Psoas muscle (tissue), 8 donors: ENCODE measurements around the gene TXNDC15. TPM values are rescaled to one million over a fixed set of nuclear protein-coding genes. Genes with fewer than 3 reads are reported as not detected.
A peak's percentile ranks its signal among the peaks of the same experiment; 100 is the strongest.

ENCODE experiments used
- ATAC-seq, 4 donors: fragments of 200-7000 bp; cut with Tn5 transposase; one replicate each; pipeline ENCODE4 v1.9.1; 2020; ENCODE audit warnings: moderate library complexity in 3 of 4, mild to moderate bottlenecking in 2 of 4
- DNase-seq, 2 donors: peaks; one replicate each; pipeline ENCODE4 v3.0.0-alpha.2; 2020
- H3K27ac ChIP-seq: fragments of 200-600 bp; one replicate; pipeline ENCODE4 v1.8.0; 2022
- H3K27me3 ChIP-seq, 3 donors: fragments of 200-600 bp in 1 of 3; one replicate each; pipeline versions ENCODE4 v1.6.1 to v1.8.0; 2013 to 2022; ENCODE audit warnings: low read length in 2 of 3, mild to moderate bottlenecking in 2 of 3, moderate library complexity in 1 of 3; ENCODE audit not compliant: insufficient read depth in 3 of 3
- H3K36me3 ChIP-seq, 2 donors: fragments of 200-600 bp in 1 of 2; one replicate each; pipeline versions ENCODE4 v1.6.1 to v1.8.0; 2013 to 2022; ENCODE audit warnings: low read depth in 1 of 2, mild to moderate bottlenecking in 1 of 2, moderate library complexity in 1 of 2; ENCODE audit not compliant: insufficient read depth in 1 of 2
- H3K4me1 ChIP-seq: fragments of 200-600 bp; one replicate; pipeline ENCODE4 v1.8.0; 2022
- H3K4me3 ChIP-seq: fragments of 200-600 bp; one replicate; pipeline ENCODE4 v1.8.0; 2022; ENCODE audit warnings: mild to moderate bottlenecking
- H3K9me3 ChIP-seq: fragments of 200-600 bp; one replicate; pipeline ENCODE4 v1.8.0; 2022
- CTCF ChIP-seq: fragments of 200-600 bp; IDR thresholded peaks from one replicate; pipeline ENCODE4 v1.8.0; 2022; ENCODE audit warnings: antibody characterized with exemption
- WGBS, 3 donors: extraction: QIAGEN DNeasy Blood & Tissue Kit; methylation state at CpG; one replicate each; pipeline versions ENCODE4 v1.1.6 to v1.1.7; 2013; 5-methylcytosine and 5-hydroxymethylcytosine counted together
- intact Hi-C, 2 donors: fragments of 100-400 bp; cut with DNase I; formaldehyde crosslinking; loops; one replicate each; pipeline versions ENCODE4 v1.11.0 to v1.14.2; 2022
- polyA plus RNA-seq, 3 donors: library from polyadenylated mRNA; stranded (reverse); fragments of 200-250 nt; gene quantifications; one replicate each; pipeline ENCODE4 v1.2.3, GENCODE V29; 2013
- total RNA-seq, 4 donors: library from RNA; stranded (reverse); fragmentation: NEBNext Ultra II Directional in 2 of 4; extraction: Animal tissue kit (Norgen Biotek cat#: 25700) in 2 of 4; gene quantifications; one replicate each; pipeline versions ENCODE4 v1.2.1 to v1.2.4, GENCODE V29; 2021 to 2023
- donor health status: healthy with polysubstance abuse.
- donor health status: DM: no; HTN: no; CAD: no; lungs with moderate emphysema.
- donor health status: Bipolar disorder and iron deficiency.
- donor health status: healthy.
- donor health status: DM: yes; HTN: yes; CAD: no.
- donor health status: DM: no; HTN: no; CAD: no.
- donor health status: DM: no; HTN: no; CAD: no.
- donor health status: DM: yes; HTN: yes; CAD: no.

TXNDC15 gene
- total and polyA plus RNA-seq, 7 donors, result 21.1 to 34.0 (median 28.6) TPM

- Histone ChIP-seq H3K27me3 (no peaks in the 10 kb centered on the region), H3K4me3 (no peak overlapping the region), H3K36me3 (peaks cover 7 to 70% of the 10 kb centered on the region in 2 donors), H3K27ac (no peak overlapping the region), H3K4me1 (peaks cover 10% of the 10 kb centered on the region), H3K9me3 (no peaks in the 10 kb centered on the region)
- TF ChIP-seq CTCF, result no peak
- no peak for DNase-seq
- intact Hi-C loops, result no loop called here
- peak in 3 of 4 donors; percentile 57 to 70 (median 57) for ATAC-seq
- WGBS, 3 donors, result 59 to 72% (median 64%) methylated on average over 5 of the region's 5 CpGs
These were observed 60.0 kb downstream of the TXNDC15 start for GRCh38 chr5:134934202-134934601.

- Histone ChIP-seq H3K36me3 (peaks cover 5 to 53% of the 10 kb centered on the region in 2 donors), H3K4me3 (no peak overlapping the region), H3K27me3 (no peaks in the 10 kb centered on the region), H3K27ac (no peak overlapping the region), H3K9me3 (no peaks in the 10 kb centered on the region), H3K4me1 (peaks cover 10% of the 10 kb centered on the region)
- no peak for TF ChIP-seq CTCF
- ATAC-seq (peak in 1 of 4 donors; percentile 25), DNase-seq (no peak)
- WGBS, 3 donors, result 72 to 76% (median 76%) methylated on average over 12 of the region's 12 CpGs
- intact Hi-C loops, result no loop called here
These were observed 61.8 kb downstream of the TXNDC15 start for GRCh38 chr5:134935711-134936602.

GRCh38 chr5:134937526-134937925 lies 63.4 kb downstream of the TXNDC15 start:
- intact Hi-C loops, result no loop called here
- Histone ChIP-seq H3K27ac (no peak overlapping the region), H3K9me3 (no peaks in the 10 kb centered on the region), H3K4me3 (no peak overlapping the region), H3K36me3 (peaks cover 0 to 41% of the 10 kb centered on the region in 2 donors), H3K4me1 (peaks cover 10% of the 10 kb centered on the region), H3K27me3 (no peaks in the 10 kb centered on the region)
- WGBS, 3 donors, result 90 to 93% (median 92%) methylated on average over 8 of the region's 8 CpGs
- no peak for ATAC-seq
- no peak for DNase-seq
- no peak for TF ChIP-seq CTCF

- Histone ChIP-seq H3K36me3 (peaks cover 0 to 37% of the 10 kb centered on the region in 2 donors), H3K27ac (no peak overlapping the region), H3K27me3 (no peaks in the 10 kb centered on the region), H3K9me3 (no peaks in the 10 kb centered on the region), H3K4me1 (peaks cover 10% of the 10 kb centered on the region), H3K4me3 (no peak overlapping the region)
- no peak for TF ChIP-seq CTCF
- DNase-seq (no peak), ATAC-seq (peak in 1 of 4 donors; percentile 36)
- intact Hi-C loops, result no loop called here
- 48 to 74% (median 56%) methylated on average over 6 of the region's 6 CpGs for WGBS, 3 donors
These were observed 63.9 kb downstream of the TXNDC15 start for GRCh38 chr5:134938030-134938429.
